OCI-LY1 (cell line): ENCODE data around the gene NUF2.

Experiments used
- EZH2 ChIP-seq: fragments of 200-600 bp; sonication (generic), shearing (Covaris generic); IDR thresholded peaks from 2 replicates; pipeline ENCODE4 v1.8.0; 2017; ENCODE audit warnings: borderline replicate concordance, mixed run types, mild to moderate bottlenecking, antibody characterized with exemption, low read length, moderate library complexity, mixed read lengths
- TF ChIP-seq, protein P1 (sequence below): fragments of 200-600 bp; sonication (generic), shearing (Covaris generic); IDR thresholded peaks from 2 replicates; pipeline ENCODE4 v1.5.1; 2017; ENCODE audit warnings: mild to moderate bottlenecking, antibody characterized with exemption, low read length, moderate library complexity, mixed read lengths

DNA sequence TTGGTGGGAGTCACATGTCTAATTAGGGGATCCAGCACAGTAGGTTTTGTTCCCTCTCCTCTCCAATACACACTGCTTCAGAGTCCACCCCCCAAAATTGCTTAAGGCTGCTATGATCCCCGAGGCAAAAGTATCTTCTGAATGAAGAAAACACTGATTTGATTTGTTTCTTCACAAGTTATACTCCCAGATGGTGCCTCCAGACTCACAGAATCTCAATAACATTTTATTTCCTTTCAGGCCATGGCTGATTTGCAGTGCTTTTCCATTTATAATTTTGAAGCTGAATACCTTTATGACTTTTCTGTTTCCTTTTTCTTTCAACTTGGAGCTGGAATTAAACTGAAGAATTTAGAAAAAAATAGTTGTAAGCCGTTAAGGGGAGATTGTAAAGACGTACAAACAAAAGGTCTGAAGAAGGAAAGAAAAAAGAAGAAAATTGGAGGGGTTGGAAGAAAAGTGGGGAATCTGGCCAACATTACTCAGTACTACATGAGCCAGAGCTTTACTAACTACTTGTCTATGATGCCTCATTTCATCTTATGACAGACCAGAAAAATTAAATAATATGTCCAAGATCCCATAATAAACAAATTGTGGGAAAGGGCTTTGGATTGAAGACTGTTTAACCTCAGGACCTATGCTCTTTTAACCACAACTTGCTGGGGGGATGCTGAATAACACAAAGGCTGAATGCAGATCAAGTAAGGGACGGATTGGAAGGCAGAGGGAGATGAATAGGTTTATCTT, 75.9 kb downstream of the NUF2 start:
- TF ChIP-seq, protein P1, sequence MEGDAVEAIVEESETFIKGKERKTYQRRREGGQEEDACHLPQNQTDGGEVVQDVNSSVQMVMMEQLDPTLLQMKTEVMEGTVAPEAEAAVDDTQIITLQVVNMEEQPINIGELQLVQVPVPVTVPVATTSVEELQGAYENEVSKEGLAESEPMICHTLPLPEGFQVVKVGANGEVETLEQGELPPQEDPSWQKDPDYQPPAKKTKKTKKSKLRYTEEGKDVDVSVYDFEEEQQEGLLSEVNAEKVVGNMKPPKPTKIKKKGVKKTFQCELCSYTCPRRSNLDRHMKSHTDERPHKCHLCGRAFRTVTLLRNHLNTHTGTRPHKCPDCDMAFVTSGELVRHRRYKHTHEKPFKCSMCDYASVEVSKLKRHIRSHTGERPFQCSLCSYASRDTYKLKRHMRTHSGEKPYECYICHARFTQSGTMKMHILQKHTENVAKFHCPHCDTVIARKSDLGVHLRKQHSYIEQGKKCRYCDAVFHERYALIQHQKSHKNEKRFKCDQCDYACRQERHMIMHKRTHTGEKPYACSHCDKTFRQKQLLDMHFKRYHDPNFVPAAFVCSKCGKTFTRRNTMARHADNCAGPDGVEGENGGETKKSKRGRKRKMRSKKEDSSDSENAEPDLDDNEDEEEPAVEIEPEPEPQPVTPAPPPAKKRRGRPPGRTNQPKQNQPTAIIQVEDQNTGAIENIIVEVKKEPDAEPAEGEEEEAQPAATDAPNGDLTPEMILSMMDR, result no peak
- no peak for TF ChIP-seq EZH2
